ENCODE data around the gene SLCO2A1. TPM values are rescaled to one million over a fixed set of nuclear protein-coding genes. Genes with fewer than 3 reads are reported as not detected.

The SLCO2A1 gene
- total RNA-seq, 1 donor: under 0.01 TPM

DNA sequence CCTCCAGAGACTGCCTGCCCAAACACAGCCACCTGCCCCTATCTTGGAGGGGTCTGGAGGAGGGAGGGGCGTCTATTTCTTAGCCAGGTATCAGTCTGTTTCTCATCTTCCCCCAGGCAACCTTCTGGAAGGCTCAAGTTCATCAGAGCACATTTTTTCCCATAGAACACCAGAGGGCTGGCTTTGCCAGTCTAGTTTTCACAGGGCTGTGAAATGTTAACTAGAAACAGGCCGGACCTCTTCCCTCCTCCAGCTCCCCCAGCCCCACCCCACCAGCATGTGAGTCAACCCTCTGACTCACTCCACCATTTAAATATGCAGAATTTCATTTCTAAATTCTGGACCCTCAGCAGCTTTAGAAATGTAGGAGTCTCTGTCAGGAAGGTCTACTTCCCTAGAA, 66.9 kb downstream of the SLCO2A1 start:
- H3K4me3 ChIP-seq (ENCODE audit: low read depth, low read length): no peak overlapping the region
- TF ChIP-seq, protein P1, sequence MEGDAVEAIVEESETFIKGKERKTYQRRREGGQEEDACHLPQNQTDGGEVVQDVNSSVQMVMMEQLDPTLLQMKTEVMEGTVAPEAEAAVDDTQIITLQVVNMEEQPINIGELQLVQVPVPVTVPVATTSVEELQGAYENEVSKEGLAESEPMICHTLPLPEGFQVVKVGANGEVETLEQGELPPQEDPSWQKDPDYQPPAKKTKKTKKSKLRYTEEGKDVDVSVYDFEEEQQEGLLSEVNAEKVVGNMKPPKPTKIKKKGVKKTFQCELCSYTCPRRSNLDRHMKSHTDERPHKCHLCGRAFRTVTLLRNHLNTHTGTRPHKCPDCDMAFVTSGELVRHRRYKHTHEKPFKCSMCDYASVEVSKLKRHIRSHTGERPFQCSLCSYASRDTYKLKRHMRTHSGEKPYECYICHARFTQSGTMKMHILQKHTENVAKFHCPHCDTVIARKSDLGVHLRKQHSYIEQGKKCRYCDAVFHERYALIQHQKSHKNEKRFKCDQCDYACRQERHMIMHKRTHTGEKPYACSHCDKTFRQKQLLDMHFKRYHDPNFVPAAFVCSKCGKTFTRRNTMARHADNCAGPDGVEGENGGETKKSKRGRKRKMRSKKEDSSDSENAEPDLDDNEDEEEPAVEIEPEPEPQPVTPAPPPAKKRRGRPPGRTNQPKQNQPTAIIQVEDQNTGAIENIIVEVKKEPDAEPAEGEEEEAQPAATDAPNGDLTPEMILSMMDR (IDR thresholded peaks at IDR 0.05; ENCODE audit: insufficient read depth, low read length): no peak
- DNase-seq (ENCODE audit: low read depth): peak; percentile 36

DNA sequence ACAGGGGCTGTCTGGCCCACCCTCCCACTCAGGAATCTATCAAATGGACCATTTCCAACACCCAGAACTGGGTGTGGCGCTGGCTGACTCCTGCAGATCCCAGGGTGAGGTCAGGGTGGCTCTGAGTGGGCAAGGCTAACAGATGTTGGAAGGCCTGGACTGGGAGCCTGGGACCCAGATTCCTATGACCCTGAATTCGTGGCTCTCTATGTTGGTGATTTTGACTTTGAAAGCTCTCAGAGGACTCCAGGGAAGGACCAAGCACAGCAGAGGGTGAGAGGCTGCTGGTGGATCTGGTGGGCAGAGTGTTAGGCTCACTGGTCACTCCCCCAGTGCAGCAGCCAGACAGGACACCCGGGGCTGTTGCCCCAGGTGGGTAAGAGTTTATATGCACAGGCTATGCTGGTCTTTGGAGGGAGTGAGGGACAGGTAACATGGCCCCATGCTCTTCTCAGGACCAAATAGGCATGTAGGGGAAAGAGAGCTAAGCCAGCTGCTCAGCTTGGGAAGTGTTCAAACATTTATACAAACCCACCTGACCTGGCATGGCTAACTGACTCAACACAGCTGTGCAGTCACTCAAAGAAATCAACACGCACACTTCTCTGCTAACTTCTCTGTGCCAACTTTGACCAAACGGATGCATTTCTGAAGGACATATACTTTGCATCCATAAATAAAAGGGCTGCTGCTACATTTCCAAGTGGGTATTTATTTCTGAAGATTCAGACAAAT, 71.5 kb downstream of the SLCO2A1 start:
- H3K4me3 ChIP-seq (ENCODE audit: low read depth, low read length): no peak overlapping the region
- TF ChIP-seq, protein P1 (IDR thresholded peaks at IDR 0.05; ENCODE audit: insufficient read depth, low read length): no peak
- no peak for DNase-seq (ENCODE audit: low read depth)

DNA sequence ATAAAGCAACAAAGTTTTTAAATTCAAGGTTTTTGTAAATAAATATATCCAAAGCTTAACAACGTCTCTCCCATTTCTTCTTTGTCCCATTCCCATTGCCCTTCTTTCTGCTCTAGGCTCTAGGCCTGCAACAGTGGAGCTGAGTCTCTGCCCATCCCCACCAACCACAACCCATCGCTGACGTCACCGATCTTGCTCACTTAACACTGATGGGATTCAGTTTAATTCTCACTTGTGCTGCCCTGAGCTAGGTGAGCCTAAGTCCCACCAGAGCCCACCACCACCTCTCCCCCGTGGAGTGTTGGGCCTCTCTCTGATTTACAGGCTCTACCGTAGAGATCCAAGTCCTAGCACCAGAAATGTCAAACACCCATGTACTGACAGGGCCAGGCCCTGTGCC, 72.7 kb downstream of the SLCO2A1 start:
- TF ChIP-seq, protein P1 (IDR thresholded peaks at IDR 0.05; ENCODE audit: insufficient read depth, low read length): no peak
- no peak for DNase-seq (ENCODE audit: low read depth)
- no peak overlapping the region for H3K4me3 ChIP-seq (ENCODE audit: low read depth, low read length)

DNA sequence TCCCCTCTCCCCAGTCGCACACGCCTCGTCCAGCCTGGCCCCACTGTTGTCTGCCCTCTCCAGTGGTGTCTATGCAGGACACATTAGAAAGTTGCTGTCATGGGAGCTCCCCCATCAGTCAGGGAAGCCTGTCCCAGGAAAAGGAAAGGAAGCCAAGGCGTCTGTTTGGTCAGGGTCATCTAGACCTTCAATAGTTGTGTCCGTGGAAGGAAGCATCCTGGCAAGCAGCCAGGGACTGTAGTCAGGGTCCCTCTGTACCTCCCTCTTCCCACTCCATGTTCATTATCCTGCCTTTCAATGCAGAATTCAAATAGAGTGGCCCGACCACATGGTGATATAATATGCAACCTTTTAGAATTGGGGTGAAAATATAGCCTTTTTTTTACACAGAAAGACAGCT, 73.4 kb downstream of the SLCO2A1 start:
- no peak for DNase-seq (ENCODE audit: low read depth)
- TF ChIP-seq, protein P1 (IDR thresholded peaks at IDR 0.05; ENCODE audit: insufficient read depth, low read length): no peak
- H3K4me3 ChIP-seq (ENCODE audit: low read depth, low read length): no peak overlapping the region

DNA sequence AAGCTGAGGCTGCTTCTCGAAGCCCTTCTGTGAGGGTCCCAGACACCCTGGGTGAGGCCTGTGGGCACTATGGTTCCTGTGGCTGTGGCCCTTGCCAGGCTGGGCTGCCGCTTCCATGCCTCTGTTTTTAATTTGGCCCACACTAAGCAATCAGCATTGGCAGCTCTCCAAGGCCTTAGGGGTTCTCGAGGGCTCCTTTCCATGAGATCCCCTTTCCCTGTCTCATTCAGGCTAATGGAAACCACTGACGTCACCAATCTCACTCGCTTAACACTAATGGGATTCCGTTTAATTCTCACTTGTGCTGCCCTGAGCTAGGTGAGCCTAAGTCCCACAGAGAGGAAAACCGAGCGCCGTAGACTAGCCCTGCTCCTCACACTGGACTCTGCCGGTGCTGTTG, 73.8 kb downstream of the SLCO2A1 start:
- H3K4me3 ChIP-seq (ENCODE audit: low read depth, low read length): no peak overlapping the region
- TF ChIP-seq, protein P1 (IDR thresholded peaks at IDR 0.05; ENCODE audit: insufficient read depth, low read length): no peak
- no peak for DNase-seq (ENCODE audit: low read depth)

DNA sequence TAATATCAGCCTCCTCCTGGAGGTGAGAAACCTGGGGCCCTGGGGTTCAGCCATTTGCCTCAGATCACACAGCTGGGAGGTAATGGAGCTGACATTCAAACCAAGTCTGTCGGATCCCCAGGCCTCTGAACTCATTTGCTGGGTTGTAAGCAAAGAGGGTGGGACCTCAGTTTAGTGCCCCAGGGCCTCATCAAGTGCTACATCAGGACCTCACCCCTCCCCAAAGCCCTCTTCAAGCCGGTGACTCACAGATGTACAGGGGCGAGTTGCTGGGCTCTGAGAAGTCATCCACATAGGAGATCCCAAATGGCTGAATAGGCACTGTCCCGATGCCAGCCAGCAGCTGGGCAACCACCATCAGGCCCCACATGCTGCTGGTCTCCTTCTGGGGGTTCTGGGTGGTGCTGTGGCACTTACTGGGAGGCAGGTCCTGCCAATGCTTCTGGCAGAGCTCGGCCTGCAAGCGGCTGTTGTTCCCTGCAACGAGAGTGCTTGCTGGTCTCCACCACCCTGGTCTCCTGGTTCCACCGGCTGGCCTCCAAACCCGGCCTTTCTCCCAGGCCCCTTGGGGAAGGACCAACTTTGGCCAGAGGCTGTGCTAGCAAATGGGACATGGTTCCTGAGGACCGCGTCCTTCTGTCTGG, 74.9 kb downstream of the SLCO2A1 start:
- TF ChIP-seq, protein P1 (IDR thresholded peaks at IDR 0.05; ENCODE audit: insufficient read depth, low read length): no peak
- H3K4me3 ChIP-seq (ENCODE audit: low read depth, low read length): no peak overlapping the region
- DNase-seq (ENCODE audit: low read depth): no peak
